GM23338 (cell line): ENCODE results near the gene ADAMTSL2. TPM values are rescaled to one million over a fixed set of nuclear protein-coding genes. Genes with fewer than 3 reads are reported as not detected.

Experiments used
- ATAC-seq: fragments of 200-7000 bp; cut with Tn5 transposase; 3 replicates; pipeline ENCODE4 v1.9.1; 2020
- DNase-seq: peaks from one replicate; pipeline ENCODE4 v3.0.0-alpha.2; 2015; ENCODE audit warnings: low spot score
- H2AFZ ChIP-seq: fragments of 200-600 bp; sonication (generic); 2 replicates; pipeline ENCODE4 v1.8.0; 2016; ENCODE audit warnings: antibody characterized with exemption, mild to moderate bottlenecking, moderate library complexity
- H3F3A ChIP-seq: fragments of 200-600 bp; sonication (generic); replicated peaks from 2 replicates; pipeline ENCODE4 v1.8.0; 2017; ENCODE audit warnings: antibody characterized with exemption, mixed run types, low read depth
- H3K27ac ChIP-seq: fragments of 200-600 bp; sonication (generic); 2 replicates; pipeline ENCODE4 v1.6.1; 2016; ENCODE audit warnings: low read depth
- H3K27me3 ChIP-seq: fragments of 200-600 bp; sonication (generic); 2 replicates; pipeline ENCODE4 v1.8.0; 2016; ENCODE audit warnings: mild to moderate bottlenecking, mixed run types, moderate library complexity; ENCODE audit not compliant: insufficient read depth
- H3K36me3 ChIP-seq: fragments of 200-600 bp; sonication (generic); 2 replicates; pipeline ENCODE4 v1.8.0; 2016; ENCODE audit warnings: mild to moderate bottlenecking; ENCODE audit not compliant: insufficient read depth
- H3K4me1 ChIP-seq: fragments of 200-600 bp; sonication (generic); 2 replicates; pipeline ENCODE4 v1.8.0; 2016; ENCODE audit warnings: mild to moderate bottlenecking, moderate library complexity; ENCODE audit not compliant: insufficient read depth
- H3K4me2 ChIP-seq: fragments of 200-600 bp; sonication (generic); 2 replicates; pipeline ENCODE4 v1.7.1; 2017; ENCODE audit warnings: mixed run types
- H3K4me3 ChIP-seq: fragments of 200-600 bp; sonication (generic); 2 replicates; pipeline ENCODE4 v1.6.1; 2016; ENCODE audit warnings: mixed run types
- H3K79me2 ChIP-seq: fragments of 200-600 bp; sonication (generic); replicated peaks from 2 replicates; pipeline ENCODE4 v1.8.0; 2017; ENCODE audit warnings: mild to moderate bottlenecking; ENCODE audit not compliant: insufficient read depth
- H3K9me2 ChIP-seq: fragments of 200-600 bp; sonication (generic); 2 replicates; pipeline ENCODE4 v1.8.0; 2017; ENCODE audit not compliant: insufficient read depth
- H4K20me1 ChIP-seq: fragments of 200-600 bp; sonication (generic); replicated peaks from 2 replicates; pipeline ENCODE4 v1.8.0; 2017; ENCODE audit warnings: mild to moderate bottlenecking; ENCODE audit not compliant: insufficient read depth
- H3K27ac Mint-ChIP-seq: 2 replicates; pipeline ENCODE4 v1.8.0; 2020; ENCODE audit warnings: inconsistent platforms, mild to moderate bottlenecking, moderate library complexity, mixed read lengths
- H3K27me3 Mint-ChIP-seq: 3 replicates; pipeline ENCODE4 v1.8.0; 2022; ENCODE audit warnings: low read depth, mild to moderate bottlenecking, moderate library complexity, mixed read lengths, inconsistent platforms; ENCODE audit not compliant: insufficient read depth, poor library complexity
- H3K36me3 Mint-ChIP-seq: 3 replicates; pipeline ENCODE4 v1.8.0; 2021; ENCODE audit warnings: low read depth, mild to moderate bottlenecking, inconsistent platforms, moderate library complexity, mixed read lengths
- H3K4me1 Mint-ChIP-seq: 3 replicates; pipeline ENCODE4 v1.8.0; 2020; ENCODE audit warnings: mild to moderate bottlenecking, inconsistent platforms, mixed read lengths
- H3K4me3 Mint-ChIP-seq: 3 replicates; pipeline ENCODE4 v1.8.0; 2021; ENCODE audit warnings: moderate library complexity, mild to moderate bottlenecking, inconsistent platforms, mixed read lengths
- H3K9me3 Mint-ChIP-seq: 3 replicates; pipeline ENCODE4 v1.8.0; 2020; ENCODE audit warnings: moderate library complexity, mild to moderate bottlenecking, inconsistent platforms, mixed read lengths
- CTCF ChIP-seq, 2 experiments: fragments of 200-600 bp in 1 of 2; sonication (generic) in 1 of 2; conservative IDR thresholded peaks; 2 replicates each; pipeline versions ENCODE4 v1.5.1 to v1.6.1; 2016 to 2017; ENCODE audit warnings: antibody characterized with exemption in 2 of 2, low read depth in 2 of 2, mild to moderate bottlenecking in 2 of 2, moderate library complexity in 1 of 2
- ETS1 ChIP-seq: IDR thresholded peaks from 2 replicates; pipeline ENCODE4 v1.6.1; 2016; ENCODE audit warnings: antibody characterized with exemption
- EZH2 ChIP-seq: fragments of 200-600 bp; sonication (generic); IDR thresholded peaks from one replicate; pipeline ENCODE4 v1.8.0; 2017; ENCODE audit warnings: antibody characterized with exemption, mild to moderate bottlenecking, low read depth; ENCODE audit not compliant: unreplicated experiment
- EZH2phosphoT487 ChIP-seq: fragments of 200-600 bp; sonication (generic); IDR thresholded peaks from one replicate; pipeline ENCODE4 v1.8.1; 2018; ENCODE audit warnings: antibody characterized with exemption; ENCODE audit not compliant: unreplicated experiment
- NANOG ChIP-seq: IDR thresholded peaks from 2 replicates; pipeline ENCODE4 v1.6.1; 2016; ENCODE audit warnings: antibody characterized with exemption, borderline replicate concordance
- POLR2AphosphoS5 ChIP-seq: IDR thresholded peaks from 2 replicates; pipeline ENCODE4 v1.6.1; 2016; ENCODE audit warnings: antibody characterized with exemption, low read depth
- REST ChIP-seq: IDR thresholded peaks from one replicate; pipeline ENCODE4 v1.6.1; 2018; ENCODE audit warnings: antibody characterized with exemption; ENCODE audit not compliant: unreplicated experiment
- STAT1 ChIP-seq: IDR thresholded peaks from one replicate; pipeline ENCODE4 v1.6.1; 2016; ENCODE audit warnings: antibody characterized with exemption; ENCODE audit not compliant: unreplicated experiment
- ZNF114 ChIP-seq: fragments of 250-450 bp; sonication (Bioruptor Pico); IDR thresholded peaks from 2 replicates; pipeline ENCODE4 v1.5.0; 2020; ENCODE audit warnings: mild to moderate bottlenecking, moderate library complexity
- ZNF331 ChIP-seq: fragments of 250-450 bp; sonication (Bioruptor Pico); IDR thresholded peaks from 2 replicates; pipeline ENCODE4 v1.5.0; 2020; ENCODE audit warnings: low read depth, mild to moderate bottlenecking, moderate library complexity
- polyA plus RNA-seq: library from polyadenylated mRNA; unstranded; fragments of >200 nt; fragmentation: Nextera tagmentation; extraction: Ambion mirVana; gene quantifications from 2 replicates; pipeline ENCODE4 v1.2.1, GENCODE V29; 2016
- total RNA-seq: library from RNA; depleted of rRNA; stranded (reverse); fragments of >200 nt; shearing (Covaris generic); gene quantifications from 2 replicates; pipeline ENCODE4 v1.2.3, GENCODE V29; 2014

ADAMTSL2 gene
- total and polyA plus RNA-seq, 2 experiments from 2014 or later = 0.15 to 0.66 TPM

GRCh38 chr9:133538176-133538575 lies 3.7 kb downstream of the ADAMTSL2 start:
- no peak overlapping the region for H2AFZ ChIP-seq
- no peaks in the 10 kb centered on the region for H3K9me2 ChIP-seq
- H3K4me3 ChIP-seq = no peak overlapping the region
- Mint-ChIP-seq H3K36me3 (no peaks in the 10 kb centered on the region), H3K4me1 (peaks cover 23% of the 10 kb centered on the region), H3K4me3 (no peak overlapping the region), H3K9me3 (no peaks in the 10 kb centered on the region), H3K27me3 (peaks cover 22% of the 10 kb centered on the region), H3K27ac (no peak overlapping the region)
- H4K20me1 ChIP-seq = no peaks in the 10 kb centered on the region
- 0 out of 2 replicates have a peak, but pooled peaks cover 4% of the 10 kb centered on the region for H3F3A ChIP-seq
- no peaks in the 10 kb centered on the region for H3K36me3 ChIP-seq
- no peak for TF ChIP-seq ZNF114 (CRISPR knock-in tag)
- TF ChIP-seq POLR2AphosphoS5 = no peak
- TF ChIP-seq EZH2phosphoT487 = no peak
- no peak for TF ChIP-seq NANOG
- TF ChIP-seq EZH2 = no peak
- TF ChIP-seq REST = no peak
- no peak for TF ChIP-seq CTCF (conservative IDR thresholded peaks at IDR 0.05; ENCODE audit: low read depth in 2 of 2)
- no peak for TF ChIP-seq ZNF331
- TF ChIP-seq STAT1 = no peak
- TF ChIP-seq ETS1 = no peak
- H3K4me1 ChIP-seq = peaks cover 10% of the 10 kb centered on the region; the same call in 1 of the 2 replicates
- DNase-seq (no peak), ATAC-seq (no peak)
- H3K27me3 ChIP-seq = peaks cover 9% of the 10 kb centered on the region; the same call in 1 of the 2 replicates
- no peak overlapping the region for H3K27ac ChIP-seq
- no peak overlapping the region for H3K4me2 ChIP-seq
- no peaks in the 10 kb centered on the region for H3K79me2 ChIP-seq
